Thoracic aorta (tissue), 2 donors: ENCODE data around the gene USP34. TPM values are rescaled to one million over a fixed set of nuclear protein-coding genes. Genes with fewer than 3 reads are reported as not detected.

Experiments used
- ATAC-seq: fragments of 150-250 bp; one replicate; pipeline ENCODE4 v1.8.0; 2017; ENCODE audit warnings: low read depth; ENCODE audit not compliant: insufficient number of reproducible peaks, low FRiP score
- DNase-seq: peaks from one replicate; pipeline ENCODE4 v3.0.0-alpha.2; 2020; ENCODE audit warnings: low spot score
- H3K27ac ChIP-seq, 2 donors: fragments of 200-600 bp; sonication (generic); 1 replicate in 1 of 2; 2 replicates in 1 of 2; pipeline ENCODE4 v1.5.1; 2016; ENCODE audit warnings: mild to moderate bottlenecking in 2 of 2, moderate library complexity in 2 of 2
- H3K27me3 ChIP-seq: fragments of 200-600 bp; sonication (generic); replicated peaks from 2 replicates; pipeline ENCODE4 v1.6.0; 2016; ENCODE audit warnings: mild to moderate bottlenecking; ENCODE audit not compliant: insufficient read depth
- H3K36me3 ChIP-seq: fragments of 200-600 bp; sonication (generic); one replicate; pipeline ENCODE4 v1.5.1; 2016
- H3K4me1 ChIP-seq, 2 donors: fragments of 200-600 bp; sonication (generic); 1 replicate in 1 of 2; 2 replicates in 1 of 2; pipeline versions ENCODE4 v1.5.1 to v1.6.0; 2016; ENCODE audit warnings: low read depth in 2 of 2, mild to moderate bottlenecking in 1 of 2; ENCODE audit not compliant: control insufficient read depth in 1 of 2
- H3K4me3 ChIP-seq: fragments of 200-600 bp; sonication (generic); 2 replicates; pipeline ENCODE4 v1.5.1; 2016; ENCODE audit warnings: mild to moderate bottlenecking
- H3K9me3 ChIP-seq: fragments of 200-600 bp; sonication (generic); 2 replicates; pipeline ENCODE4 v1.5.1; 2016
- CTCF ChIP-seq: fragments of 200-600 bp; sonication (generic); IDR thresholded peaks from one replicate; pipeline ENCODE4 v1.5.1; 2019; ENCODE audit warnings: antibody characterized with exemption
- total RNA-seq, 2 donors: library from RNA; depleted of rRNA; stranded (reverse); fragments of >200 nt; gene quantifications; one replicate each; pipeline versions ENCODE4 v1.1.0 to v1.2.3, GENCODE V29; 2016

USP34 gene
- total RNA-seq, 2 donors from 2014 or later = 88.0 to 191 TPM

GRCh38 chr2:61222567-61222966 lies 248.3 kb downstream of the USP34 start:
- no peaks in the 10 kb centered on the region for H3K4me1 ChIP-seq
- H3K27ac ChIP-seq = no peak overlapping the region
- H3K36me3 ChIP-seq = peaks cover 25% of the 10 kb centered on the region
- no peak for ATAC-seq
- H3K4me3 ChIP-seq = no peak overlapping the region
- TF ChIP-seq CTCF = no peak
- no peaks in the 10 kb centered on the region for H3K9me3 ChIP-seq
- H3K27me3 ChIP-seq = no peaks in the 10 kb centered on the region
- no peak for DNase-seq

GRCh38 chr2:61221819-61222218 lies 249.1 kb downstream of the USP34 start:
- Histone ChIP-seq H3K27ac (no peak overlapping the region), H3K36me3 (peaks cover 19% of the 10 kb centered on the region), H3K4me3 (no peak overlapping the region), H3K4me1 (no peaks in the 10 kb centered on the region), H3K9me3 (no peaks in the 10 kb centered on the region), H3K27me3 (no peaks in the 10 kb centered on the region)
- no peak for TF ChIP-seq CTCF
- ATAC-seq (no peak), DNase-seq (no peak)

- Histone ChIP-seq H3K4me3 (no peak overlapping the region), H3K36me3 (peaks cover 14% of the 10 kb centered on the region), H3K27ac (no peak overlapping the region), H3K27me3 (no peaks in the 10 kb centered on the region), H3K4me1 (no peaks in the 10 kb centered on the region), H3K9me3 (no peaks in the 10 kb centered on the region)
- no peak for TF ChIP-seq CTCF
- no peak for DNase-seq
- no peak for ATAC-seq
Observed at GRCh38 chr2:61220768-61221167, 250.1 kb downstream of the USP34 start.

- DNase-seq (no peak), ATAC-seq (no peak)
- no peak for TF ChIP-seq CTCF
- H3K27ac ChIP-seq = no peak overlapping the region
- no peaks in the 10 kb centered on the region for H3K27me3 ChIP-seq
- no peak overlapping the region for H3K4me3 ChIP-seq
- H3K9me3 ChIP-seq = no peaks in the 10 kb centered on the region
- peaks cover 21% of the 10 kb centered on the region for H3K36me3 ChIP-seq
- no peaks in the 10 kb centered on the region for H3K4me1 ChIP-seq
Observed at GRCh38 chr2:61218817-61219170, 252.1 kb downstream of the USP34 start.

GRCh38 chr2:61218076-61218816 lies 252.6 kb downstream of the USP34 start:
- no peaks in the 10 kb centered on the region for H3K4me1 ChIP-seq
- H3K36me3 ChIP-seq = peaks cover 24% of the 10 kb centered on the region
- H3K9me3 ChIP-seq = no peaks in the 10 kb centered on the region
- no peak for DNase-seq
- no peak for TF ChIP-seq CTCF
- H3K4me3 ChIP-seq = no peak overlapping the region
- ATAC-seq = no peak
- H3K27ac ChIP-seq = no peak overlapping the region
- H3K27me3 ChIP-seq = no peaks in the 10 kb centered on the region
